Mesothelial cell of epicardium (in vitro differentiated cells): ENCODE data around the gene HM13. TPM values are rescaled to one million over a fixed set of nuclear protein-coding genes. Genes with fewer than 3 reads are reported as not detected.

ENCODE experiments used
- DNase-seq, 2 experiments: peaks; one replicate each; pipeline ENCODE4 v3.0.0; 2021; ENCODE audit warnings: low spot score in 2 of 2; ENCODE audit not compliant: unreplicated experiment in 2 of 2
- H3K27ac Mint-ChIP-seq: 2 replicates; pipeline ENCODE4 v1.8.0; 2021; ENCODE audit warnings: mixed read lengths
- H3K27me3 Mint-ChIP-seq: 2 replicates; pipeline ENCODE4 v1.8.0; 2021; ENCODE audit warnings: low read depth, mixed read lengths
- H3K36me3 Mint-ChIP-seq: 2 replicates; pipeline ENCODE4 v1.8.0; 2021; ENCODE audit warnings: mixed read lengths
- H3K4me1 Mint-ChIP-seq: 2 replicates; pipeline ENCODE4 v1.8.0; 2021; ENCODE audit warnings: mixed read lengths
- H3K4me3 Mint-ChIP-seq: 2 replicates; pipeline ENCODE4 v1.8.0; 2021; ENCODE audit warnings: mild to moderate bottlenecking, moderate library complexity, mixed read lengths
- H3K9me3 Mint-ChIP-seq: 2 replicates; pipeline ENCODE4 v1.8.0; 2021; ENCODE audit warnings: mixed read lengths
- CTCF ChIP-seq: fragments of 200-600 bp; sonication (generic); IDR thresholded peaks from one replicate; pipeline ENCODE4 v1.5.0; 2021; ENCODE audit warnings: antibody characterized with exemption; ENCODE audit not compliant: unreplicated experiment
- total RNA-seq: library from RNA; stranded (reverse); gene quantifications from 3 replicates; pipeline ENCODE4 v1.2.1, GENCODE V29; 2021

HM13 gene
- total RNA-seq, 1 donor from 2014 or later = 140 TPM

GRCh38 chr20:31568041-31568731, 53.9 kb downstream of the HM13 start:
- TF ChIP-seq CTCF = no peak
- Mint-ChIP-seq H3K4me3 (peak overlapping the region; percentile 18), H3K27ac (peak overlapping the region; percentile 99), H3K4me1 (peaks cover 54% of the 10 kb centered on the region), H3K36me3 (peaks cover 7% of the 10 kb centered on the region), H3K27me3 (no peaks in the 10 kb centered on the region), H3K9me3 (no peaks in the 10 kb centered on the region)
- DNase-seq = no peak

DNA sequence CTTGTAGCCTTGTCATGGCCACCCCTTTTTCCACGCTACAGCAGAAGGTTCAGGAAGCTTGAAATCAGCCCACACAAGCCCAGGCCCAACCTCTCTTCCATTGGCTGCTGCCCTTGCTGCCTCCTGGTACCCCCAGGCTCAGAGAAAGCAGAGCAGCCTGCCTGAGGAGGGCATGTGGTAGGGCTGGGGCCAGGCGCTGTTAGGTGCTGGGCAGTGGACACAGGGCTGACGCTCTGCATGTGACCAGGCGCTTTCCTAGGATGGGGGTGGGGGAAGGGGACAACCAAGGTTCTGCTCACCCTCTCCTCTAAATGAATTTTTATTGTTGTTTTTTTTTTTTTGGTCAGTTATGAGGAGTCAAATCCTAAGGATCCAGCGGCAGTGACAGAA, 54.5 kb downstream of the HM13 start:
- Mint-ChIP-seq H3K27me3 (no peaks in the 10 kb centered on the region), H3K36me3 (peaks cover 7% of the 10 kb centered on the region), H3K4me1 (peaks cover 60% of the 10 kb centered on the region), H3K27ac (peak overlapping the region; percentile 99), H3K4me3 (no peak overlapping the region), H3K9me3 (no peaks in the 10 kb centered on the region)
- TF ChIP-seq CTCF = no peak
- no peak for DNase-seq

DNA sequence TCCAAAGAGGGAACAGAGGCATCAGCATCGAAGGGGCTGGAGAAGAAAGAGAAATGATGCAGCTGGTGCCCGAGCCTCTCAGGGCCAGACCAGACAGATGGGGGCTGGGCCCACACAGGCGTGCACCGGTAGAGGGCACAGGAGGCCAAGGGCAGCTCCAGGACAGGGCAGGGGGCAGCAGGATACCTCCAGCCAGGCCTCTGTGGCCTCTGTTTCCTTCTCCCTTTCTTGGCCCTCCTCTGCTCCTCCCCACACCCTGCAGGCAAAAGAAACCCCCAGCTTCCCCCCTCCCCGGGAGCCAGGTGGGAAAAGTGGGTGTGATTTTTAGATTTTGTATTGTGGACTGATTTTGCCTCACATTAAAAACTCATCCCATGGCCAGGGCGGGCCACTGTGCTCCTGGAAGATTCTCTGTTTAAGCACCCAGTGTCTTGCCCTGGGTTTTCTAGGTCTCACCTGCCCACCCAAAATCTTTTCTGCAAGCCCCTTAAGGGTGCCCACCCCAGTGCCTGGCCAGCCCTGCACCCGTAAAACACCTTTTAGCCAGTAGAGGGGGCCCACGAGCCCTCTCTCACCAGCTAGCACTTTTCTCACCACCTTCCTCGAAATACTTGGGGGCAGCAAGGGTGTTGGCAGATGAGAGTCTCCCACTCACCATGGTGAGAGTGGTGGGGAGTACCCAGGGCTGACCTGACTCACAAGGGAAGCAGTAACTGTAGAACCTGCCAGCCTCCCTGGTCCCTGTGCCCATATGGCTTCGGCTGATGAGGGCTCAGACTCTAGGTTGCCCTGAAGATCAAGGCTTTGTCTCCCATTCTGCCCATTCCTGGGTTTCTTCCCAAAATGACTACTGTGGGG, 55.1 kb downstream of the HM13 start:
- Mint-ChIP-seq H3K4me1 (peaks cover 64% of the 10 kb centered on the region), H3K4me3 (no peak overlapping the region), H3K27ac (peak overlapping the region; percentile 99), H3K27me3 (no peaks in the 10 kb centered on the region), H3K36me3 (peaks cover 4% of the 10 kb centered on the region), H3K9me3 (no peaks in the 10 kb centered on the region)
- DNase-seq = peak; percentile 43 to 85
- TF ChIP-seq CTCF = peak; percentile 80

DNA sequence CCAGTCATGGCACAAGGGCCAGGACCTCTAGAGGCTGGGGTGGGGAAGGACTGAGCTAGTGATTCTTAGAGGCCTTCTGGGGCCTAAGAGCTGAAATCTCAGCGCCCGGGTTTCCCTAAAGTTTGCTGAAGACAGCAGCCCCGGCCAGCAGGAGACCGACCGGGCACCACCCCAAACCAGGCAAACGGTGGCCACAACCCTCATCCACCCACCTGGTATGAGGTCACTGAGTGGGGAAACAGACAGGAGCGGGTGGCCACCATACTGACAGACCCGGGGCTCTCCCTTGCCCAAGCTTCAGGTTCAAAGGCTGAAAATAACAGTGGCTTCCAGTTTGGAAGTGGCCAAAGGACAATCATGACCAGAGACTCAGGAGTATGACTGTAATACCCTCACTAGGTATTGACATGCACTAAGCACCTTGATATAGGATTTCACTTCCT, 55.8 kb downstream of the HM13 start:
- H3K27me3 Mint-ChIP-seq = no peaks in the 10 kb centered on the region
- peaks cover 2% of the 10 kb centered on the region for H3K36me3 Mint-ChIP-seq
- H3K9me3 Mint-ChIP-seq = no peaks in the 10 kb centered on the region
- H3K27ac Mint-ChIP-seq = peak overlapping the region; percentile 99
- H3K4me3 Mint-ChIP-seq = no peak overlapping the region
- DNase-seq = no peak
- no peak for TF ChIP-seq CTCF
- H3K4me1 Mint-ChIP-seq = peaks cover 64% of the 10 kb centered on the region

DNA sequence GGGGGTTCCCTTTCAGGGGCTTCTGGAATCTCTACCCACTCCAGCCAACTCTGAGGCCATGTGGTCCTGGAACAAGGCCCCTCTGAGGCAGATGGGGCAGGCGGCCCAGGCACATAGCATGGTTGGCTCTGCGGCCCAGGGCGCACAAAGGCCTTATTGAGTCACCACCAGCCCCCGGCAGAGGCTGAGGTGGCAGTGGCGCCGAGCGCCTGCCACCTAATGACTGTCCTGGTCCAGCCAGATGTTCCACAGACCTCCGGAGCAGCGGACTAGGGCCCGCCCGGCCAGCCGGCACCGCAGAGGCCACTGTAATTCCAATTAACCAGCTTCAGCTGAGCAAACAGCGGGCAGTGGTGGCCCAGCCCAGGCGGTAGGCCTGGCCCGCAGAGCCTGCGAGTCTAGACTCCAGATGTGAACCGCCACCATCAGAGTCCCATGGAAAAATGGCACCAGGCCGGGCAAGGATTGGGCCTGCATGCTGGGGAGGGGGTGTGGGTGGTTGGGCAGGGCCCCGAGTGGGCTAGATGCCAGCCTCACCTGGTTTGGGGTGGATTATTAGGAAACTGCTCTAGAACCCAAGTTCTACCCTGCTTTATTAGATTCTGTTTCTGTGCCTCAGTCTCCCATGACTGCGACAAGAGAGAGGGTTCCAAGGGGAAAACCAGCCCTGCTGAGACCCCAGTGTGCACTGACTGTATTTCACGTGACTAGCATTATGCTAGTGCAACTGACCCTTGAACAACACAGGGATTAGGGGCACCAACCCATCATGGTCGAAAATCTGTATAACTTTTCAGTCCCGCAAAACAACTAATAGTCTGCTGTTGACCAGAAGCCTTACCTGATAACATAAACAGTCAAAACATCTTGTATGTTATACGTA, 56.7 kb downstream of the HM13 start:
- Mint-ChIP-seq H3K27me3 (no peaks in the 10 kb centered on the region), H3K4me1 (peaks cover 62% of the 10 kb centered on the region), H3K9me3 (no peaks in the 10 kb centered on the region), H3K36me3 (no peaks in the 10 kb centered on the region), H3K27ac (peak overlapping the region; percentile 99), H3K4me3 (no peak overlapping the region)
- no peak for TF ChIP-seq CTCF
- DNase-seq = no peak
